Stimulated activated CD4-positive, alpha-beta T cell treated with anti-CD3 and anti-CD28 coated beads, TNF-alpha, amount 100 ng/mL, for 24 hours (primary cell): ENCODE results near the gene PRKAG2.
"Not testable (repeated sequence)": the region's sequence is repeated elsewhere in the genome, so short reads cannot be mapped to it uniquely, and the experiment has no call there.

Source experiments
- DNase-seq, 3 experiments: peaks; one replicate each; pipeline ENCODE4 v3.0.0-alpha.2; 2020; ENCODE audit warnings: low read depth in 3 of 3

Gene PRKAG2

GRCh38 chr7:151591866-151592265 lies 285.0 kb downstream of the PRKAG2 start:
- DNase-seq = no peak

GRCh38 chr7:151590850-151591771 lies 285.8 kb downstream of the PRKAG2 start:
- no peak for DNase-seq

GRCh38 chr7:151590071-151590849 lies 286.7 kb downstream of the PRKAG2 start:
- DNase-seq = no peak

- DNase-seq = no peak
Observed at GRCh38 chr7:151588982-151589381, 287.9 kb downstream of the PRKAG2 start.

- DNase-seq = no peak
Observed at GRCh38 chr7:151586531-151587260, 290.2 kb downstream of the PRKAG2 start.

- DNase-seq = no peak
Observed at GRCh38 chr7:151585744-151586393, 291.0 kb downstream of the PRKAG2 start.

- no peak for DNase-seq
Observed at GRCh38 chr7:151581741-151582140, 295.2 kb downstream of the PRKAG2 start.

- DNase-seq = no peak
Observed at GRCh38 chr7:151579644-151580043, 297.3 kb downstream of the PRKAG2 start.

- DNase-seq = no peak
Observed at GRCh38 chr7:151575410-151575809, 301.5 kb downstream of the PRKAG2 start.

GRCh38 chr7:151573046-151573445 lies 303.9 kb downstream of the PRKAG2 start:
- DNase-seq = not testable (repeated sequence)

GRCh38 chr7:151572136-151572535 lies 304.8 kb downstream of the PRKAG2 start:
- no peak for DNase-seq

- DNase-seq = no peak
Observed at GRCh38 chr7:151571471-151571870, 305.4 kb downstream of the PRKAG2 start.

GRCh38 chr7:151570366-151570915 lies 306.5 kb downstream of the PRKAG2 start:
- DNase-seq = no peak

- no peak for DNase-seq
Observed at GRCh38 chr7:151568956-151569940, 307.7 kb downstream of the PRKAG2 start.

GRCh38 chr7:151566897-151567320 lies 310.0 kb downstream of the PRKAG2 start:
- DNase-seq = no peak

GRCh38 chr7:151565541-151565940 lies 311.4 kb downstream of the PRKAG2 start:
- DNase-seq = no peak

GRCh38 chr7:151560243-151560642 lies 316.7 kb downstream of the PRKAG2 start:
- DNase-seq = no peak

GRCh38 chr7:151559557-151560183 lies 317.2 kb downstream of the PRKAG2 start:
- DNase-seq = no peak

- DNase-seq = no peak
Observed at GRCh38 chr7:151558575-151558974, 318.3 kb downstream of the PRKAG2 start.
